IPS-18c (cell line): Measurements from ENCODE around the gene POLR3G.
A peak's percentile ranks its signal among the peaks of the same experiment; 100 is the strongest.

ENCODE experiments used
- H3K4me3 ChIP-seq: 2 replicates; pipeline ENCODE4 v1.7.0; 2013; ENCODE audit warnings: low read depth, mild to moderate bottlenecking, low read length, moderate library complexity; ENCODE audit not compliant: insufficient read depth
- H3K9me3 ChIP-seq: one replicate; pipeline ENCODE4 v1.6.1; 2013; ENCODE audit warnings: mild to moderate bottlenecking, low read length, moderate library complexity; ENCODE audit not compliant: control insufficient read depth, insufficient read depth

Gene POLR3G

GRCh38 chr5:90484540-90484939, 9.9 kb downstream of the POLR3G start:
- no peak overlapping the region for H3K4me3 ChIP-seq
- H3K9me3 ChIP-seq: no peaks in the 10 kb centered on the region

GRCh38 chr5:90488791-90489190, 14.1 kb downstream of the POLR3G start:
- Histone ChIP-seq H3K9me3 (no peaks in the 10 kb centered on the region), H3K4me3 (no peak overlapping the region)

GRCh38 chr5:90494043-90494442, 19.4 kb downstream of the POLR3G start:
- H3K9me3 ChIP-seq: no peaks in the 10 kb centered on the region
- no peak overlapping the region for H3K4me3 ChIP-seq

DNA sequence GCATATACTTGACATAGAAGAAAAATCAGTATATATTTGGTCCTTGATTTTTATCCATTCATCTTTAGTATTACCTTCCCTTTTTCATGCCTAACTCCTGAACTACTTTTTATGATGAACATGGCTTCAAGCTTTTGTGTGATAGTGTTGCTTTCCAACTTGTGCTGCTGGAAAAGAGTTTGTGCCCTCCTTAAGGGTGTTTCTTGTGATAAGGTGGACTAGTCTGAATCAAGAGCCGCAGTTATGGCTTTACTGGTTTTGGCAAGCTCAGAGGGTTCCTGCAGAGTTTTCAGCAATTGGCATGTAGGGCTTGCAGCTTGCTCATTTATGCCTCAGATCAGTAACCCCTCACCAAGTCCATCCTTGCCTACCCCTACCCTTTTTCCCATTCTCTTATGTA, 20.5 kb downstream of the POLR3G start:
- Histone ChIP-seq H3K4me3 (no peak overlapping the region), H3K9me3 (no peaks in the 10 kb centered on the region)

- no peak overlapping the region for H3K4me3 ChIP-seq
Observed at GRCh38 chr5:90503596-90503995, 28.9 kb downstream of the POLR3G start.

GRCh38 chr5:90504743-90505142, 30.1 kb downstream of the POLR3G start:
- no peaks in the 10 kb centered on the region for H3K9me3 ChIP-seq

More at GRCh38 chr5:90503596-90503995, 28.9 kb downstream of the POLR3G start:
- no peaks in the 10 kb centered on the region for H3K9me3 ChIP-seq

GRCh38 chr5:90506221-90506620, 31.6 kb downstream of the POLR3G start:
- no peak overlapping the region for H3K4me3 ChIP-seq
- no peaks in the 10 kb centered on the region for H3K9me3 ChIP-seq

More at GRCh38 chr5:90504743-90505142, 30.1 kb downstream of the POLR3G start:
- H3K4me3 ChIP-seq: no peak overlapping the region

- no peak overlapping the region for H3K4me3 ChIP-seq
- no peaks in the 10 kb centered on the region for H3K9me3 ChIP-seq
Observed at GRCh38 chr5:90510438-90510837, 35.8 kb downstream of the POLR3G start.

- no peaks in the 10 kb centered on the region for H3K9me3 ChIP-seq
- H3K4me3 ChIP-seq: no peak overlapping the region
Observed at GRCh38 chr5:90514520-90514919, 39.9 kb downstream of the POLR3G start.

DNA sequence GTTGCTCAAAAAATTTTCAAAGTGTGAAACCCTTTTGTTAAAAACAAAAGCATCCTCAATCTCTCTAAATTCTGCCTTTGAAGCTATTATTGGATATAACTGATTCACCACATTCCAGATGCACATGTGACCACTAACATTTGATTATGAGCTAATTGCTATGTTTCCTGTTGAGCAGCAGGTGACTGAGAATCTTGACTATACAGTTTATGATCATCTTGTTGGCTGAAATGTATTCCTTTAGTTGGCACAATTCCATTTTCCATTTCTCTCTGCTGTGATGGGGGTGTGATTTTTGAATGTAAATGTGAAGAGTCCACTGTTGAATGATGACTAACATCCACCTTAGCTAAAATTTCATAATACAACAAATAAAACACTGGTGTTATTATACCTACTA, 44.0 kb downstream of the POLR3G start:
- Histone ChIP-seq H3K4me3 (no peak overlapping the region), H3K9me3 (no peaks in the 10 kb centered on the region)

GRCh38 chr5:90519081-90519480, 44.4 kb downstream of the POLR3G start:
- Histone ChIP-seq H3K9me3 (no peaks in the 10 kb centered on the region), H3K4me3 (no peak overlapping the region)

GRCh38 chr5:90528601-90529193, 54.0 kb downstream of the POLR3G start:
- Histone ChIP-seq H3K9me3 (no peaks in the 10 kb centered on the region), H3K4me3 (peak overlapping the region; percentile 90)

DNA sequence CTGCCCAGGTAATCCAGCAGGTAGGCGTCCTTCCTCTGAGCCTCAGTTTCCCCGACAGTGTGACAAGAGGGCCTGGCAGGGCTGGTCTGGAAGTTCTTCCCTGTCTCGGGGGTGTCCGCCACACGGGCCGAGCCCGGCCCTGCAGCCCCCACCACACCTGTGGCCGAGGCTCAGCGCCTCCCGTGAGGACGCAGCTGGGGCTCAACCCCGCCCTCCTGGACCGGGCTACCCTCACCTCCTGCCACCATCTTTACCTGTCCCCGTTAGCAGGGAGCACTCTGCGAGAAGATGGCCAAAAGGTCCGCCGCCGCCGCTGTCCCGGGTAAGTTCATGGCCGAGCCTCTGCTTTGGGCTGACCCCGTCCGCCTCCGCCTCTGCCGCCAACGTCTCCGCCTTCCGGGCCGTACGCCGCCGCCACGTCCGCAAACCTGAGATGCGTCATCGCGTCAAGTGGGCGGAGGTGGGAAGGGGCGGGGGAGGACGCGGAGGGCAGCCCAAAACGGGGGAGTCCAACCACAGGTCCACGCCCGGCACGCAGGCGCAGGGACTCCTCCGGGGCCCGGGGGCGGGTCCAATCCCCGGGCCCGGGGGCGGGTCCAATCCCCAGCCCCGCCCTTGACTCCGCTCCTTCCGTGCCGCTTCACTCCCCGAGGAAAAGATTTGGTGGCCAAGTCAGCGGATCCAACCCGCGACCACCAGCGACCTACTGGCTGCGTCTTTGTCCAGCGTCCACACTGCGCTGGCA, 54.7 kb downstream of the POLR3G start, which contains the start of gene LYSMD3:
LYSMD3 (minus strand) TSS at position 391 of the 745 bp plus-strand sequence. CDS start 4,295 bp downstream, outside the sequence.
- Histone ChIP-seq H3K9me3 (no peaks in the 10 kb centered on the region), H3K4me3 (peak within 1 kb of the TSS; percentile 90)

- H3K4me3 ChIP-seq: peak overlapping the region; percentile 90
- H3K9me3 ChIP-seq: no peaks in the 10 kb centered on the region
Observed at GRCh38 chr5:90529939-90530677, 55.4 kb downstream of the POLR3G start.

DNA sequence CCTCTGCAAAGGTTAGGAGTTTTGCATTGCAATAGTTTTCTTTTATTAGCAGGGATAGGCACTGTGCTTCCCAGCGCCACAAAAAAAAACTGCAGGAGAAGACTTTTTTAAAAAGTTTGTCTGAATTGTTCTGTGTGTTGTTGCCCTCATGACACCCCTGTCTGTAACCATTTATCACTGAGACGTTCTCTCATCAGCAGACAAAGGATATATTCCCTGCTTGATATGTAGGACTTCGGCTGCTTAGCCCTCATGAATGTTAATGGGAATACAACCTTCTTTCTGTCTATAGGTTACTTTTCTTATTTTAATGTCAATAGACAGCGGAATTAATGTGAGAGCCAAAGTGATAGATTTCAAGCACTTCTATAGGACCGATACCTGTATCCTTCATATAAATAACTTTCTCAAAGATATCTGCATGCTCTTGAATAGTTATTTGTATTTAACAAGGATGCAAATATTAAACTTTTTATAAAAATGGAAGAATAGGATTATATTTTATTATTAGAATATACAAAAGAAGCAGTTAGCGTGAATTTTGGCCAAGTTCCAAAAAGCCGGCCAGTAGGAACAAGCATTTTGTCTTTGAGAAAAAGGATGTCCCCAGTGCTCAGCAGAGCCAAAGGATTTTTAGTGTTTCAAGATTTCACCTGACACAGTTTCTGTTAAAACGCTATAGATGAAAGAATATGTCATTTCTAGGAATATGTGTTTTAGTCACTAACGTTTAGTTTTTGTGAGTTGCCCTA, 56.2 kb downstream of the POLR3G start:
- H3K9me3 ChIP-seq: no peaks in the 10 kb centered on the region
- H3K4me3 ChIP-seq: no peak overlapping the region

GRCh38 chr5:90533794-90534193, 59.1 kb downstream of the POLR3G start:
- Histone ChIP-seq H3K9me3 (no peaks in the 10 kb centered on the region), H3K4me3 (no peak overlapping the region)

DNA sequence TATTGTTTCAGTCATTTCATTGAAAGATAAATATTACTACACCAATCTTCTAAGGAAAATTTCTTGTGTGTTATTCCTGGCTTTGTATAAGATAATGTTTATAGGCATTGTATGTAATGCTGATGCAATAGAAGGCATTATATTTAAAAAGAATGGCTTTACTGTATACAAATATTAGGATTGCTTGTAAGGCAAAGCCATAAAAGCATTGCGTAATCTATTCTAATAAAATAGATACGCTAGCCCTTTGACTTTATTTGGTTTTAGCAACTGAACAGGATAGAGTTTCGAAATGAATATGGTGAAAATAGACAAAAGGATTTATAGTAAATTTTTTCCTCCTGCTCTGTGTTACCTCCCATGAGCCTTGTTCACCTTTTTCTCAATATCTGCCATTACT, 60.3 kb downstream of the POLR3G start:
- Histone ChIP-seq H3K4me3 (no peak overlapping the region), H3K9me3 (no peaks in the 10 kb centered on the region)
